KOPT-K1 (cell line): ENCODE measurements around the gene RRAS2.
A peak's percentile ranks its signal among the peaks of the same experiment; 100 is the strongest.

Source experiments
- H3K27ac ChIP-seq: fragments of 200-600 bp; sonication (generic); 2 replicates; pipeline ENCODE4 v1.5.1; 2016; ENCODE audit warnings: antibody characterized with exemption, mild to moderate bottlenecking, low read depth, low read length; ENCODE audit not compliant: poor library complexity, severe bottlenecking
- H3K36me3 ChIP-seq: fragments of 200-600 bp; sonication (generic); 2 replicates; pipeline ENCODE4 v1.5.1; 2017; ENCODE audit warnings: antibody characterized with exemption, mild to moderate bottlenecking, low read length, moderate library complexity; ENCODE audit not compliant: insufficient read depth
- H3K9me3 ChIP-seq: fragments of 200-600 bp; sonication (generic); 2 replicates; pipeline ENCODE4 v1.5.1; 2017; ENCODE audit warnings: antibody characterized with exemption, low read length, mild to moderate bottlenecking; ENCODE audit not compliant: insufficient read depth, poor library complexity, severe bottlenecking

Gene RRAS2

DNA sequence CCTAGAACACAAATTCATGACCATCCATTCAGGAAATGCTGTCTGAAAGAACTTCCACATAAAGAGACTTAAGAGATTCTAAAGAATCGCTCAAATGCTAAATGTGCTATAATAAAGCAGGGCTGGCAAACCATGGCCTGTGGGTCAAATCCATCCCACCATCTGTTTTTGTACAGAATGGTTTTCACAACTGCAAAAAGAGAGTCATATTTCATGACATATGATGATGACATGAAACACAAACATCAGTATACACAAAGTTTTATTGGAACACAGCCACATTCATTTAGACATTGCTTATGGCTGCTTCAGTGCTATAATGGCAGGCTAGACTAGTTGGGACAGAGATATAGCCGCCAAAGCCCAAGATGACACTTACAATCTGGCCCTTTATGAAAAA lies 85.1 kb downstream of the RRAS2 start:
- Histone ChIP-seq H3K36me3 (peaks cover 30% of the 10 kb centered on the region), H3K9me3 (no peaks in the 10 kb centered on the region)

DNA sequence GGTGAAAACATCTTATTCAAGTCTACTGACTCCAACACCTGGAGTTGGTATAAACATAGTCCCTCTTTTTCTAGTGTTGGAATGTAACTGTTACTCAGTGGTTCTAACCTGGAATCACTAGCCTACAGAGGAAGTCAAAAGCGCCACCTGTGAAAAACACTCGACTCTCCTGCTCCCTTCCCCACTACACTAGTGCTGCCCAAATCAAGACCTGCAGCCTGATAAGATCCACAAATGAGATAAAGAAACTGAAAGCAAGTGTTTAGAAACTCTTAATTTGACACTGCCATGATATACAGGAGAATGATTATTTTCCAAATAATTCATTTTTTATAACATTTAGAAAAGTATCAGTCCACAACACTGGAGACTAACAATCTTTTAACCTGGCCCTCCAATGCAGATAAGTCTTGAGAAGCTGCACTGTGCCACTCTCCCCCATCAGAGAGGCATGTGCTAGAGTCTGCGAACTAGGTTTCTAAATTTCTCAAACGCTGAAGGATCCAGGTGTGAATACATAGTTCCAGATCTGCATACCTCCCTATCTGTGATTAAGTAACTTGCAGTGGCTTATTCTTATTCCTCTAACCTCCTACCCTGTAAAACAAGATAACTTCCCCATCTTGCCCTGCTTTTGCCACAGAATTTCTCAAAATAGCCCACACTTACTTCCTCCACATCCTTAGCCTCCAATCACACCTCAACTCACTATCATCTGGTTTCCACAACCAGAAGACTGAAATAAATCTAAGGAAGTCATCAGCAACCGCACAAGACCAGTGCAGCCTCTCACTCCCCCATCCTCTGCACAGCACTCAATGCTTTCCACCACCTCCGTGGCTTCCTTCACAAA lies 88.1 kb downstream of the RRAS2 start:
- Histone ChIP-seq H3K27ac (peak overlapping the region; percentile 55), H3K9me3 (no peaks in the 10 kb centered on the region), H3K36me3 (peaks cover 34% of the 10 kb centered on the region)

More for the DNA sequence above, 85.1 kb downstream of the RRAS2 start:
- H3K27ac ChIP-seq: no peak overlapping the region

DNA sequence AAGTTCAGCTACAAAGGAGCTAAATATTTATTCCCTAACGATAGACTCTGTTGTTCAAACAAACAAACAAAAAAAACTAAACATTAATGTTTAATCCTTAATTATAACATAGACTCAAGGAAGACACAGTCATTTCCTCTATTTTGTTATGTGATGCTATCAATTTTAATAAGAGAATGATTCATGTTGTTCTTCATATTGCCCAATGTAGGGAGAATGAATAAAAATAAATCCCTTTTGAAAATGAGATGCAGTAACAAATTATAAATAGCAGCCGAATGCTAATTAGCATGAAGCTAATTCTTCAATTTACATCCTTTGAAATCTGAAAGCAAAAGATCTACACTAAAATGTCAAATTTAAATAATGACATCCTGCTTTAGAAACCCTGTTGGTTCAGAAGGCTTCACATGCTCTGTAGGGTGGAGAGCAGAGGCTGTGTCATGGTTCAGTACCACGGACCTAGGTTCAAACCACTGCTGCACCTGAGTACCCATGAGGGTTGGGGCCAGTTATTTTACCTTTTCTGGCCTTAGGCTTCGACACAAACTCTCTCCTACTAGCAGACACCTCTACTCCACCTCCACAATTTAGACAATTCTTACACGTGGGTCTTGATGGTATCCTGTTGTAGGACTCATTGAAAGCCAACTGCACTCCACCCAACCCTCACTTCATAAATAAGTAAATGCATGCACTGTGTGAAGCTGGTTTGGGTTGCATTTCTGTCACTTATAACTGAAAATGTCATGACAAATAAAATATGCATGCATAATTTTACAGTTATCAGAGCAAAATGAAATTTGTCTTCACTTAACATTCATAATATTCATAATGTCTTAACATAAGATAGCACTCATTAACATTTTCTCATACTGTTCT lies 89.0 kb downstream of the RRAS2 start:
- peak overlapping the region; percentile 55 for H3K27ac ChIP-seq
- H3K36me3 ChIP-seq: peaks cover 37% of the 10 kb centered on the region
- no peaks in the 10 kb centered on the region for H3K9me3 ChIP-seq

DNA sequence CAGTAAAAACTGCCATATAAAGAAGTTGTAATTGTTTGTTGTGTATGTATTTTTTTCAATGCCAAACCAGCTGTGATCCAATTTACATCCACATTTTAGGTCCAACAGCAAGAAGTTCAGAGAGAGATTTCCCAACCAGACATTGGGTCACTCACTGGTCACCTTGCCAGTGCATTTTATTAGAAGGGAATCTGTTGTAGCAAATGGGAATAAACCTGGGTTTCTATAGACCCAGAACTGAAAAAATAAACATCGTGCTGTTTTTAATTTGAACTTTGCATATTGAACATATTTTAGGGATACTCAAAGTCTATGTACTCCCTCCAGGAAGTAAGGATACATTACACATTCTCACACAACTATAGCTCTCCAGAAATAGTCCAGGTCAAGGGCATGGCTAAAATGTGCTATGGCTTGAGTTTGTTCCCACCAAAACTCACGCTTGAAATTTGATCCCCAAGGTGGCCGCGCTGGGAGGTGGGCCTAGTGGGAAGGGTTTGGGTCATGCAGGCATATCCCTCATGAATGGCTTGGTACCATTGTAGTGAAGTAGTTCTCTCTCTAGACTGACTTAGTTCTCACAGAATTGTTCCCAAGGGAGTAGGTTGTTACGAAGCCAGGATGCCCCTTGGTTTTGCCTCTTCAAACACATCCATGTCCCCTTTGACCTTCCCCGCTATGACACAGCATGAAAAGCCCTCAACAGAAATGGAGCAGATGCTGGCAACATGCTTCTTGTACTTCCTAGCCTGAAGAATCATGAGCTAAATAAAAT lies 90.9 kb downstream of the RRAS2 start:
- Histone ChIP-seq H3K36me3 (peaks cover 33% of the 10 kb centered on the region), H3K9me3 (no peaks in the 10 kb centered on the region), H3K27ac (no peak overlapping the region)

DNA sequence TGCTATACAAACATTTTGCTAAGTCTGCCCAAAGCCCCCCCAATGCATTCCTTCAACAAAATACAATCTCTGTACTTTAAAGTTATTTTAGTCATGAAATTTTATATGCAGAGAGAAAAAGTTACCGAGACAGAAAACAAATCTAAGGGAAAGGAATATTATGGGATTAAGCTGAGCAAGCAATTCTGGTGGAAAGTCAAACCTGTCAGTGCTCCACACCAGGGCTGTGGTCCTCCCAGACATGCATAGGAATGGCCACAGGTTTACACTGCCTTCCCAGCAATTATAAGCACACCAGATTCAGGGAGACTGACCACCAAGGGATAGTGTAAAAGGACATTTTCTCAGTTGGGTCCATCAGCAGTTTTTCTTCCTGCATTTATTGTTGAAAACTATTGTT lies 92.4 kb downstream of the RRAS2 start:
- H3K36me3 ChIP-seq: peaks cover 33% of the 10 kb centered on the region
- H3K27ac ChIP-seq: no peak overlapping the region
- no peaks in the 10 kb centered on the region for H3K9me3 ChIP-seq

DNA sequence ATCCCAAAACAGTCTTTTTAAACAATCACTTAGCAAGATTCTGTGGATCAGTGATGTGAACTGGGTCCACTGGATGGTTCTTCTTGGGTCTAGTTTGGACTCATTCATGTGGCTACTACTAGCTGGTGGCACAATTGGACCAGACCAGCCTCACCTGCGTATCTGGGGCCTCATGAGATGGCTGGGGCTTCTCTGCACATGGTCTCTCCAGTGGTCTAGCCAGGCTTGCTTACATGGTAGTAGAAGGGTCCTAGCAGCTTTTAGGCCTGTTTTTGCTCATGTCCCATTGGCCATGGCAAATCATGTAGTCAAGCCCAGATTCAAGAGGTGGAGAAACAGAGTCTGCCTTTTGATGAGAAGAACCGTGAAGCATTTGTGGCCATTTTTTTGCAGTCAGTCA lies 94.0 kb downstream of the RRAS2 start:
- no peaks in the 10 kb centered on the region for H3K9me3 ChIP-seq
- H3K27ac ChIP-seq: no peak overlapping the region
- H3K36me3 ChIP-seq: peaks cover 33% of the 10 kb centered on the region

DNA sequence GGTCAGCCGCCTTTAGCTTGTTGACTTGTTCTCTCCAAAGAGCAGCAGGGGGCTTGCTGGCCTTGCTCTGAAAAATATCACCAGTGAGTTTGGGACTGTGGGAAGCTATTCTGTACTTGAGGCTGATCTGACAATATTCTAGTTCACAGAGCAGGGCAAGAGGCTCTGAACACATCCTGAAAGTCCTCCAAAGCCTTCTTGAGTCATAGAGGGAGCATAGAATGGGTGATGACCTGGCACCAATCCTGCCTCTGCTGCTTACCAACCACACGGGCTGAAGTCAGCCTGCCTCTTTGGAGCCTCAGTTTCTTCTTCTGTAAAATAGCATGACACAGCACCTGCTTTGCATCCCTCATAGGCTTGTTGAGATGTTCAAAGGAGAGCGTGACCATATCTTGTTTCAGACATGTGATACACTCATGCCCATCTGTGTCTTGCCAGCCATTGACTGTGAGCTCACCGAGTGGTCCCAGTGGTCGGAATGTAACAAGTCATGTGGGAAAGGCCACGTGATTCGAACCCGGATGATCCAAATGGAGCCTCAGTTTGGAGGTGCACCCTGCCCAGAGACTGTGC lies 96.6 kb downstream of the RRAS2 start:
- Histone ChIP-seq H3K36me3 (peaks cover 26% of the 10 kb centered on the region), H3K27ac (no peak overlapping the region)

DNA sequence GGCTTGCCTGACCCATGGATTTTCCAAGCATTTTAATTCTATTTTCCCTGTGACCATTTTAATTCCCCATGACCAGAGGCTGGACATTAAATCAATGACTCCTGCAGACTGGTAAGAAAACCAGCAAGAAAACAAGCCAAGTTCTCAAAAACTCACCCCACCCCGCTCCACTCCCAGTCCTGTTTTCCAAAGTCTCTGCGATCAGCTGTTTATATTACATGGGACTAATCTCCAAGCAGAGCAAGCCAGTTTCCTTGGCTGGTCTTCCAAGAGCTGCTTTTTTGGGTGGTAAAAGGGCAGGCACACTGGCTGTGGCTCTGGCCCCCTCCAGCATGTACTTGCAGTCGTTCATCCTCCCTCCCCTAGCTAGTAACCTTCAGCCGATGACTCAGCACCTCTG lies 97.9 kb downstream of the RRAS2 start:
- H3K27ac ChIP-seq: no peak overlapping the region
- H3K36me3 ChIP-seq: peaks cover 17% of the 10 kb centered on the region
- H3K9me3 ChIP-seq: no peaks in the 10 kb centered on the region

More for the DNA sequence above, 96.6 kb downstream of the RRAS2 start:
- H3K9me3 ChIP-seq: no peaks in the 10 kb centered on the region

DNA sequence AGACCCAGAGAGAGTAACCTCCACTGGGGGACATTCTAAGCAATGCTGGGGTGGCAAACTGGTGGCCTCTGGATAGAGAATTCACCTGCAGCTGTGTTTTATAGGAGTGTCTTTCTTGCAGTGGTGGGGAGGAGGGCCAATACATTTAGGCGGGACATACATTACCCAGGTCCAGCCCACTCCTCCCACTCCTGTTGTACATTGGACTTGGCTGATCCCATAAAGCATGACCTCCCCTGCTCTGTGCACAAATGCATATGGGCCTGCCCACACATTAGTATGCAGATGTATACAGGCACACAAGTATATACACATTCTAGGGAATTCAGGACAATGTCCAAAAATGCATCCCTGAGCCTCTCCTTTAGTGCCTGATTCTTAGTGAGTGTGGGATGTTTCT lies 99.1 kb downstream of the RRAS2 start:
- Histone ChIP-seq H3K36me3 (peaks cover 5% of the 10 kb centered on the region; the same call in 1 of the 2 replicates), H3K9me3 (no peaks in the 10 kb centered on the region), H3K27ac (no peak overlapping the region)

DNA sequence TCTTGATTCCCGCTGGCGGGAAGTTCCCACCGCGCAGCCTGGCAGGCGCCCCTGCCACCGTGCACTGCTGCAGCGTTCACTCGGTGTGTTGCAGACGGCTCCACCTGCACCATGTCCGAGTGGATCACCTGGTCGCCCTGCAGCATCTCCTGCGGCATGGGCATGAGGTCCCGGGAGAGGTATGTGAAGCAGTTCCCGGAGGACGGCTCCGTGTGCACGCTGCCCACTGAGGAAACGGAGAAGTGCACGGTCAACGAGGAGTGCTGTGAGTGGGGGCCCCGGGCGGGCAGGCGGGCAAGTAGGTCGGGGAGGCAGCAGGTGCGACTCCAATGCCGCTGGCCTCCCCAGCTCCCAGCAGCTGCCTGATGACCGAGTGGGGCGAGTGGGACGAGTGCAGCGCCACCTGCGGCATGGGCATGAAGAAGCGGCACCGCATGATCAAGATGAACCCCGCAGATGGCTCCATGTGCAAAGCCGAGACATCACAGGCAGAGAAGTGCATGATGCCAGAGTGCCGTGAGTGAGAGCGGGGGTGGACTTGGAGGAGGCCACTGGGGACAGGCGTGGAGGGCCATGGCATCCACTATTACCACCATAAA lies 99.7 kb downstream of the RRAS2 start:
- Histone ChIP-seq H3K36me3 (no peaks in the 10 kb centered on the region), H3K9me3 (no peaks in the 10 kb centered on the region), H3K27ac (no peak overlapping the region)

DNA sequence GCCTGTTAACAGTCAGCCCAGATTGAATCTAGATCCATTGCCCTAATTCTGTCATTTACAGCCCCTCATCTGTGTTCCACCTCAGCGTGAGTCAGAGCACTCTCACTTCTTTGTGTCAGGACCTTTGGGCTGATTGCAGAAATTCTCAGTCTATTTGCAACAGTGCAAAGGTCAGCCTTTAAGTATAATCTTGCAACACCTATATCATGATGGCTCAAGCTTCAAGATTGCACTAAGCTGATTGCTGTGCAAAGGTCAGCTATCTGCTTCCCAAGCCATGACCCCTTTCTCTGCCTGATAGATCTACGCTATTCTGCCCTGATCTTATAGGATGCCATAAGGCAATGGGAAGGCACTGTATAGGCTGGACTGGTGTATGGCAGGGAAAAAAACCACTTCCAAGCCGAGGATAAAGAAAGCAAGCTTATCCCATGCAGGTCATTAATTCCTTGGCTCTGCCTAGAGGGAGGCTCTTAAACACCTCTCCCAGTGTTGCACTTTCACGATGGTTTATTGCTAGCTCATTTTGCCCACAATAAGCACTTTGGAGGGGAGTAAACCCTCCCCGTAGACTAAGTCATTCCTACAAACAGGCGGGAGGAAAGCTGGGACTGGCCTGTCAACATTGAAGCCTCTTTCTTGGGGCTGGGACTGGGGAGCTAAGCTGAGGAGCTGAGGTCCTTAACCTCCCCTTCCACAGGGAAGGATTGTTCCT lies 100.6 kb downstream of the RRAS2 start:
- Histone ChIP-seq H3K9me3 (no peaks in the 10 kb centered on the region), H3K36me3 (no peaks in the 10 kb centered on the region), H3K27ac (no peak overlapping the region)

DNA sequence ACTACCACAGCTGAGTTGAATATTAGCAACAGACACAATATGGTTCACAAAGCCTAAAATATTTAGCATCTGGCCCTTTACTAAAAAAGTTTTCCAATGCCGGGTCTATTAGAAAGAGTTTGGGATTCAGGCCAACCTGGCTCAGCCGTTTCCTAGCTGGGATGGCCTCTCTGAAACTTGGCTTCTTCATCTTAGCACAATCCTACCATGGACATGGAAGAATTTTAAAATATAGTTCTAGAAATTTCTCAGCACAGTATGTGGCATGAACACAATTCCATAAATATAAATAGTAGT lies 103.8 kb downstream of the RRAS2 start:
- Histone ChIP-seq H3K9me3 (no peaks in the 10 kb centered on the region), H3K36me3 (no peaks in the 10 kb centered on the region), H3K27ac (no peak overlapping the region)

DNA sequence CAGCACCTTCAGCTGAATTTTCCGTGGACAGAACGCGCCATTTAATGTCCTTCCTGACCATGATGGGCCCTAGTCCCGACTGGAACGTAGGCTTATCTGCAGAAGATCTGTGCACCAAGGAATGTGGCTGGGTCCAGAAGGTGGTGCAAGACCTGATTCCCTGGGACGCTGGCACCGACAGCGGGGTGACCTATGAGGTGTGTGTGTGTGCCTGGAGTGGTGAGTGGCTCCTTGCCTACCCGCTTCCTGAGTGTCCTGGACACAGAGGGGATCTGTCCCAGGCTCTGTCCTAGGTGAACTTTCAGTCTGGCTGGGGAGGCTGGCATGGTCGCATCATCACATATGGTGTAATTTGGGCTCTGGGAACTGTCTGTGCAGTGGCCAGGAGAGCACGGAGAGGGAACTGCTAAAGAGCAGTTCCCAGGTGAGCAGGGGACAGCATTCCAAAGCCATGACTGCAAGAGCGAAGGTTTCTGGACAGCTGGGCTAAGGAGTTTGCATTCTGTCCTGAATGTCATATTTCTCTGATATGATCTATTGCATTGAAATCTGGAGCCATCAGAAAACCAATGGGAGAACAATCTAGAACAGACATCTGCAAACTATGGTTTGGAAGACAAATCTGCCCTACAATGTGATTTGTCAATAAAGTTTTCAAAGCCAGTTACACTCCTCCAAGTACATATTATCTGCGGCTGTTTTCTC lies 104.3 kb downstream of the RRAS2 start:
- Histone ChIP-seq H3K9me3 (no peaks in the 10 kb centered on the region), H3K36me3 (no peaks in the 10 kb centered on the region), H3K27ac (no peak overlapping the region)
